ENCODE results near the gene PLS1.

PLS1 gene

GRCh38 chr3:142716102-142716501, 119.9 kb downstream of the PLS1 start:
- H3K9me2 ChIP-seq (ENCODE audit: low read depth, low read length): no peaks in the 10 kb centered on the region
- no peak overlapping the region for H2AFZ ChIP-seq (ENCODE audit: low read length)
- H3K79me2 ChIP-seq (ENCODE audit: insufficient read depth, low read length): no peaks in the 10 kb centered on the region
- no peaks in the 10 kb centered on the region for H3F3A ChIP-seq (ENCODE audit: insufficient read depth, low read length)
- no peaks in the 10 kb centered on the region for H3K4me1 ChIP-seq (ENCODE audit: insufficient read depth, low read length, severe bottlenecking)
- H3K9ac ChIP-seq (ENCODE audit: low read length): no peak overlapping the region
- H3K4me2 ChIP-seq (ENCODE audit: low read length): no peak overlapping the region
- 0 out of 2 replicates have a peak, but pooled peaks cover 4% of the 10 kb centered on the region for H3K27me3 ChIP-seq (ENCODE audit: insufficient read depth, low read length)
- no peaks in the 10 kb centered on the region for H3K36me3 ChIP-seq (ENCODE audit: insufficient read depth, low read length)
- H4K20me1 ChIP-seq (ENCODE audit: insufficient read depth, low read length): no peaks in the 10 kb centered on the region
- no peak for TF ChIP-seq EZH2 (IDR thresholded peaks at IDR 0.05; ENCODE audit: borderline replicate concordance, low read length)
- no peak for TF ChIP-seq CTCF (IDR thresholded peaks at IDR 0.05; ENCODE audit: low read length)
- H3K4me3 ChIP-seq (ENCODE audit: low read depth, low read length, poor library complexity, severe bottlenecking): no peak overlapping the region
- H3K9me3 ChIP-seq (ENCODE audit: low read length): no peaks in the 10 kb centered on the region; the same call in 1 of the 2 replicates
- no peak overlapping the region for H3K27ac ChIP-seq (ENCODE audit: low read depth, low read length, poor library complexity, severe bottlenecking)

- H3K4me2 ChIP-seq (ENCODE audit: low read length): peak overlapping the region; percentile 74
- H2AFZ ChIP-seq (ENCODE audit: low read length): no peak overlapping the region
- H3K36me3 ChIP-seq (ENCODE audit: insufficient read depth, low read length): no peaks in the 10 kb centered on the region
- H3K4me3 ChIP-seq (ENCODE audit: low read depth, low read length, poor library complexity, severe bottlenecking): peak overlapping the region; percentile 72
- H3K9ac ChIP-seq (ENCODE audit: low read length): no peak overlapping the region
- 0 out of 2 replicates have a peak, but pooled peaks cover 2% of the 10 kb centered on the region for H3K27me3 ChIP-seq (ENCODE audit: insufficient read depth, low read length)
- TF ChIP-seq EZH2 (IDR thresholded peaks at IDR 0.05; ENCODE audit: borderline replicate concordance, low read length): no peak
- no peak for TF ChIP-seq CTCF (IDR thresholded peaks at IDR 0.05; ENCODE audit: low read length)
- no peaks in the 10 kb centered on the region for H4K20me1 ChIP-seq (ENCODE audit: insufficient read depth, low read length)
- H3K9me2 ChIP-seq (ENCODE audit: low read depth, low read length): no peaks in the 10 kb centered on the region
- no peak overlapping the region for H3K27ac ChIP-seq (ENCODE audit: low read depth, low read length, poor library complexity, severe bottlenecking)
- H3F3A ChIP-seq (ENCODE audit: insufficient read depth, low read length): no peaks in the 10 kb centered on the region
- H3K4me1 ChIP-seq (ENCODE audit: insufficient read depth, low read length, severe bottlenecking): peaks cover 9% of the 10 kb centered on the region
- no peaks in the 10 kb centered on the region for H3K79me2 ChIP-seq (ENCODE audit: insufficient read depth, low read length)
- peaks cover 2% of the 10 kb centered on the region; the same call in 1 of the 2 replicates for H3K9me3 ChIP-seq (ENCODE audit: low read length)
Observed at GRCh38 chr3:142723665-142723967, 127.4 kb downstream of the PLS1 start.

GRCh38 chr3:142723968-142724681, 127.9 kb downstream of the PLS1 start, which contains the start of gene TRPC1:
Gene TRPC1, plus strand, starts transcription at chr3:142724034. Its CDS starts 526 bp downstream, at chr3:142724560.
- Histone ChIP-seq H2AFZ (ENCODE audit: low read length) (peak within 1 kb of the TSS; percentile 11), H3K9me3 (ENCODE audit: low read length) (peaks cover 2% of the 10 kb centered on the region; the same call in 1 of the 2 replicates), H3K27me3 (ENCODE audit: insufficient read depth, low read length) (no peaks in the 10 kb centered on the region), H4K20me1 (ENCODE audit: insufficient read depth, low read length) (no peaks in the 10 kb centered on the region), H3K4me2 (ENCODE audit: low read length) (peak within 1 kb of the TSS; percentile 74), H3K36me3 (ENCODE audit: insufficient read depth, low read length) (no peaks in the 10 kb centered on the region), H3K79me2 (ENCODE audit: insufficient read depth, low read length) (no peaks in the 10 kb centered on the region), H3K4me3 (ENCODE audit: low read depth, low read length, poor library complexity, severe bottlenecking) (peak within 1 kb of the TSS; percentile 72), H3K4me1 (ENCODE audit: insufficient read depth, low read length, severe bottlenecking) (peaks cover 9% of the 10 kb centered on the region), H3K9ac (ENCODE audit: low read length) (peak within 1 kb of the TSS; percentile 62), H3K9me2 (ENCODE audit: low read depth, low read length) (no peaks in the 10 kb centered on the region), H3F3A (ENCODE audit: insufficient read depth, low read length) (no peaks in the 10 kb centered on the region), H3K27ac (ENCODE audit: low read depth, low read length, poor library complexity, severe bottlenecking) (no peak within 1 kb of the TSS)
- TF ChIP-seq EZH2 (IDR thresholded peaks at IDR 0.05; ENCODE audit: borderline replicate concordance, low read length) (no peak), CTCF (IDR thresholded peaks at IDR 0.05; ENCODE audit: low read length) (no peak)
